SH-SY5Y (cell line): ENCODE measurements around the gene ZNF740.

ENCODE experiments used
- GATA2 ChIP-seq: IDR thresholded peaks from 2 replicates; pipeline ENCODE4 v1.6.1; 2011; ENCODE audit warnings: mild to moderate bottlenecking, low read depth, low read length
- GATA3 ChIP-seq: IDR thresholded peaks from 2 replicates; pipeline ENCODE4 v1.6.1; 2011; ENCODE audit warnings: low read depth, mild to moderate bottlenecking, low read length, moderate library complexity

DNA sequence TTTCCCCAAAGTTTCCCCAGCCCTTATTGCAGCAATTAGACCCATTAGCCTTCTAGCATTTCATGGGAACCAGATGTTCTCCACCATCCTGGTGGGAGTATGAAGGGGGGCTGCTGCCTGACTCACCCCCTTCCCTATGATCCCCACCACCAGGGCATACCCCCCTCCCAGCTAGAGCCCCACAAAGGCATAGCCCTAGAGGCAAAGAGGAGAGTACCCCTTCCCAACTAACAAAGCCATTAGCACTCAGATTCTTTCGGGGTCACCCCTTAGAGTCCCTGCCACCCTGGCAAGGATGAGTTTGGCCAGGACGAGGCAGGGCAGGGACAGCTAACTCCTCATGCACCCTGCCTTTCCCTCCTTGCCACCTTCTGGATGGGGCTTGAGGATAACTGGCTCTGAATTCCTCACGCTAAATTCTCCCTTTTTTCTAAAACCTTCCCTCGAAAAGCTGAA is 42.3 kb downstream of the ZNF740 start:
- TF ChIP-seq GATA2 (no peak), GATA3 (no peak)
